CD14-positive monocyte (primary cell): ENCODE data around the gene TRIM40. TPM values are rescaled to one million over a fixed set of nuclear protein-coding genes. Genes with fewer than 3 reads are reported as not detected.
A peak's percentile ranks its signal among the peaks of the same experiment; 100 is the strongest.

ENCODE experiments used
- DNase-seq, 3 donors: peaks; one replicate each; pipeline ENCODE4 v3.0.0-alpha.2; 2011 to 2022
- H2AFZ ChIP-seq: 2 replicates; pipeline ENCODE4 v1.6.0; 2012; ENCODE audit warnings: mild to moderate bottlenecking, low read depth, low read length, inconsistent platforms; ENCODE audit not compliant: insufficient read depth, poor library complexity, severe bottlenecking
- H3K27ac ChIP-seq, 2 donors: 1 replicate in 1 of 2; 2 replicates in 1 of 2; pipeline ENCODE4 v1.5.1; 2012 to 2013; ENCODE audit warnings: low read length in 2 of 2, control low read depth in 1 of 2, inconsistent platforms in 1 of 2, low read depth in 1 of 2, mild to moderate bottlenecking in 1 of 2
- H3K27me3 ChIP-seq, 2 donors: one replicate each; pipeline versions ENCODE4 v1.6.0 to v1.6.1; 2011 to 2013; ENCODE audit warnings: low read length in 2 of 2; ENCODE audit not compliant: control insufficient read depth in 2 of 2, insufficient read depth in 2 of 2
- H3K36me3 ChIP-seq, 2 donors: replicated peaks in 1 of 2; 1 replicate in 1 of 2; 2 replicates in 1 of 2; pipeline versions ENCODE4 v1.5.1 to v1.6.1; 2012 to 2013; ENCODE audit warnings: low read length in 2 of 2, control low read depth in 1 of 2, inconsistent platforms in 1 of 2, mild to moderate bottlenecking in 1 of 2; ENCODE audit not compliant: insufficient read depth in 2 of 2, control insufficient read depth in 1 of 2
- H3K4me1 ChIP-seq, 2 donors: 1 replicate in 1 of 2; 2 replicates in 1 of 2; pipeline versions ENCODE4 v1.5.1 to v1.6.1; 2012 to 2013; ENCODE audit warnings: low read length in 2 of 2, control low read depth in 1 of 2, inconsistent platforms in 1 of 2, mild to moderate bottlenecking in 1 of 2, moderate library complexity in 1 of 2; ENCODE audit not compliant: insufficient read depth in 2 of 2, control insufficient read depth in 1 of 2
- H3K4me2 ChIP-seq: replicated peaks from 2 replicates; pipeline ENCODE3; 2012; ENCODE audit warnings: low read length, moderate library complexity, mild to moderate bottlenecking; ENCODE audit not compliant: poor library complexity, severe bottlenecking; ENCODE audit errors: extremely low read depth
- H3K4me3 ChIP-seq, 3 experiments: fragments of 200-600 bp in 1 of 3; sonication (generic) in 1 of 3; replicated peaks in 1 of 3; 1 replicate in 2 of 3; 2 replicates in 1 of 3; pipeline ENCODE4 v1.5.1; 2011 to 2013; ENCODE audit warnings: low read length in 3 of 3, mild to moderate bottlenecking in 3 of 3, control low read depth in 2 of 3, low read depth in 2 of 3, inconsistent platforms in 1 of 3, moderate library complexity in 1 of 3
- H3K79me2 ChIP-seq: 2 replicates; pipeline ENCODE4 v1.6.0; 2012; ENCODE audit warnings: mild to moderate bottlenecking, control low read depth, inconsistent platforms, low read length, moderate library complexity; ENCODE audit not compliant: insufficient read depth
- H3K9ac ChIP-seq: 2 replicates; pipeline ENCODE4 v1.6.0; 2017; ENCODE audit warnings: low read length, mild to moderate bottlenecking; ENCODE audit not compliant: insufficient read depth, poor library complexity, severe bottlenecking
- H3K9me3 ChIP-seq, 2 donors: replicated peaks in 1 of 2; 1 replicate in 1 of 2; 2 replicates in 1 of 2; pipeline versions ENCODE4 v1.5.1 to v1.6.1; 2012 to 2013; ENCODE audit warnings: low read length in 2 of 2, control low read depth in 1 of 2; ENCODE audit not compliant: control insufficient read depth in 1 of 2, insufficient read depth in 1 of 2
- H4K20me1 ChIP-seq: 2 replicates; pipeline ENCODE4 v1.6.0; 2012; ENCODE audit warnings: mild to moderate bottlenecking, low read length, control low read depth, moderate library complexity; ENCODE audit not compliant: insufficient read depth
- H3K27ac Mint-ChIP-seq, 7 donors: one replicate each; pipeline ENCODE4 v1.8.0; 2020; ENCODE audit warnings: mild to moderate bottlenecking in 7 of 7, mixed read lengths in 7 of 7, moderate library complexity in 6 of 7, inconsistent platforms in 2 of 7
- H3K27me3 Mint-ChIP-seq, 3 donors: one replicate each; pipeline ENCODE4 v1.8.0; 2021 to 2022; ENCODE audit warnings: low read depth in 3 of 3, mild to moderate bottlenecking in 3 of 3, mixed read lengths in 3 of 3, moderate library complexity in 3 of 3, inconsistent platforms in 1 of 3
- H3K36me3 Mint-ChIP-seq, 2 donors: one replicate each; pipeline ENCODE4 v1.8.0; 2020; ENCODE audit warnings: mixed read lengths in 2 of 2, inconsistent platforms in 1 of 2, mild to moderate bottlenecking in 1 of 2
- H3K4me1 Mint-ChIP-seq: one replicate; pipeline ENCODE4 v1.8.0; 2020; ENCODE audit warnings: mild to moderate bottlenecking, mixed read lengths
- H3K4me3 Mint-ChIP-seq, 2 donors: one replicate each; pipeline ENCODE4 v1.8.0; 2020; ENCODE audit warnings: mild to moderate bottlenecking in 2 of 2, mixed read lengths in 2 of 2, moderate library complexity in 1 of 2
- H3K9me3 Mint-ChIP-seq, 7 donors: one replicate each; pipeline ENCODE4 v1.8.0; 2020 to 2022; ENCODE audit warnings: mixed read lengths in 7 of 7, mild to moderate bottlenecking in 6 of 7, moderate library complexity in 6 of 7, inconsistent platforms in 2 of 7
- CTCF ChIP-seq: fragments of 200-600 bp; IDR thresholded peaks from one replicate; pipeline ENCODE4 v1.8.0; 2022; ENCODE audit warnings: antibody characterized with exemption, mild to moderate bottlenecking
- WGBS: methylation state at CpG from one replicate; pipeline ENCODE4 v1.1.5; 2013; ENCODE audit warnings: missing lambda C conversion rate; ENCODE audit not compliant: insufficient coverage; 5-methylcytosine and 5-hydroxymethylcytosine counted together
- intact Hi-C, 2 donors: fragments of 100-400 bp; cut with micrococcal nuclease; formaldehyde crosslinking; loops; one replicate each; pipeline versions ENCODE4 v1.15.0 to v1.15.1; 2023
- polyA plus RNA-seq, 3 donors: library from polyadenylated mRNA; depleted of rRNA in 1 of 3; unstranded in 2 of 3; stranded (reverse) in 1 of 3; fragments of 300-500 nt in 2 of 3; fragments of >200 nt in 1 of 3; fragmentation: Illumina TruSeq in 2 of 3; gene quantifications; 1 replicate in 2 of 3; 2 replicates in 1 of 3; pipeline ENCODE4 v1.2.3, GENCODE V29; 2012 to 2021

Gene TRIM40
- polyA plus RNA-seq, 3 donors = not detected

DNA sequence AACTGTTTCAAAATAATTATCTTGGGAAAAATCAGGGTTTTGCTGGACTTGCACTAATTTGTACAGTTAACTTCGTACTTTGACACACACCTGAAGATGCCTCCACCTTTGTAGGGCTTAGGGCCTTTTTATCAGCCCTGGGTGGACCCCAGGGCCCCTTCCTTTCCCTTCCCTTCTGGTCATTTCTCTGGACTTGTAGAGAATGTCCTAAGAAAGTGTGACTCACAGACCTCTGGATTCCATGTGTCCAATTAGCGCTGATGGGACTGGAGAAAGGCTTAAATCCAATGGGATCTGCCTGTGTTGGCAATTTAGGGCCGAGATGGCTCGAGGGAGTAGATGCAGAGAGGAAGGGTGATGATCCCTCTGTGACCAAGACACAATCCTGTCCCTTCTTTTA is 36.7 kb downstream of the TRIM40 start:
- Histone ChIP-seq H3K27ac (no peak overlapping the region), H3K9me3 (peaks cover 0 to 5% of the 10 kb centered on the region in 2 donors), H4K20me1 (no peaks in the 10 kb centered on the region), H2AFZ (no peak overlapping the region), H3K36me3 (no peaks in the 10 kb centered on the region), H3K4me2 (no peak overlapping the region), H3K79me2 (no peaks in the 10 kb centered on the region), H3K4me3 (no peak overlapping the region), H3K27me3 (peaks cover 38 to 69% of the 10 kb centered on the region in 2 donors), H3K9ac (no peak overlapping the region), H3K4me1 (peaks cover 0 to 9% of the 10 kb centered on the region in 2 donors)
- no peak for DNase-seq
- no peak overlapping the region for H3K27ac Mint-ChIP-seq
- H3K27me3 Mint-ChIP-seq = peaks cover 64 to 79% (median 71%) of the 10 kb centered on the region in 3 donors
- H3K4me3 Mint-ChIP-seq = peak overlapping the region in 1 of 2 donors; percentile 77
- H3K4me1 Mint-ChIP-seq = peaks cover 5% of the 10 kb centered on the region
- H3K9me3 Mint-ChIP-seq = peaks cover 0 to 8% (median 3%) of the 10 kb centered on the region in 7 donors
- intact Hi-C loops = no loop called here
- no peaks in the 10 kb centered on the region for H3K36me3 Mint-ChIP-seq
- no peak for TF ChIP-seq CTCF
- no CpG with 5 or more reads among the region's 4 CpGs for whole genome bisulfite sequencing

- Histone ChIP-seq H4K20me1 (no peaks in the 10 kb centered on the region), H3K4me1 (peaks cover 0 to 9% of the 10 kb centered on the region in 2 donors), H2AFZ (no peak overlapping the region), H3K4me2 (no peak overlapping the region), H3K9ac (no peak overlapping the region), H3K9me3 (peaks cover 0 to 16% of the 10 kb centered on the region in 2 donors), H3K36me3 (no peaks in the 10 kb centered on the region), H3K79me2 (no peaks in the 10 kb centered on the region), H3K27ac (no peak overlapping the region), H3K4me3 (no peak overlapping the region), H3K27me3 (peaks cover 28 to 77% of the 10 kb centered on the region in 2 donors)
- no peak for TF ChIP-seq CTCF
- Mint-ChIP-seq H3K9me3 (peaks cover 6 to 24% (median 16%) of the 10 kb centered on the region in 7 donors), H3K4me1 (peaks cover 5% of the 10 kb centered on the region), H3K27me3 (peaks cover 58 to 75% (median 60%) of the 10 kb centered on the region in 3 donors), H3K36me3 (no peaks in the 10 kb centered on the region), H3K27ac (no peak overlapping the region), H3K4me3 (no peak overlapping the region)
- intact Hi-C loops = no loop called here
- no CpG with 5 or more reads among the region's 2 CpGs for WGBS
- no peak for DNase-seq
Observed at GRCh38 chr6:30175765-30176164, 39.8 kb downstream of the TRIM40 start.
